PC-9 (cell line): Measurements from ENCODE around the gene SCN8A.
"Not testable (repeated sequence)": the region's sequence is repeated elsewhere in the genome, so short reads cannot be mapped to it uniquely, and the experiment has no call there.

Experiments
- EZH2 ChIP-seq: fragments of 200-600 bp; sonication (generic); IDR thresholded peaks from 2 replicates; pipeline ENCODE4 v1.8.0; 2017; ENCODE audit warnings: antibody characterized with exemption, low read depth
- TF ChIP-seq, protein P1 (sequence below): fragments of 200-600 bp; sonication (generic); conservative IDR thresholded peaks from 2 replicates; pipeline ENCODE4 v1.6.1; 2017; ENCODE audit warnings: mixed run types, antibody characterized with exemption, mild to moderate bottlenecking, moderate library complexity

DNA sequence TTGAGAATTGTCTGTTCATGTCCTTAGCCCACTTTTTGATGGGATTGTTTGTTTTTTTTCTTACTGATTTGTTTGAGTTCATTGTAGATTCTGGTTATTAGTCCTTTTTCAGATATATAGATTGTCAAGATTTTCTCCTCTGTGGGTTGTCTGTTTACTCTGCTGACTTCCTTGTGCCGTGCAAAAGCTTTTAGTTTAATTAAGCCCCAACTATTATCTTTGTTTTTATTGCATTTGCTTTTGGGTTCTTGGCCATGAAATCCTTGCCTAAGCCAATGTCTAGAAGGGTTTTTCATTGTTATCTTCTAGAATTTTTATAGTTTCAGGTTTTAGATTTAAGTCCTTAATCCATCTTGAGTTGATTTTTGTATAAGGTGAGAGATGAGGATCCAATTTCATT, 14.9 kb downstream of the SCN8A start:
- TF ChIP-seq, protein P1, sequence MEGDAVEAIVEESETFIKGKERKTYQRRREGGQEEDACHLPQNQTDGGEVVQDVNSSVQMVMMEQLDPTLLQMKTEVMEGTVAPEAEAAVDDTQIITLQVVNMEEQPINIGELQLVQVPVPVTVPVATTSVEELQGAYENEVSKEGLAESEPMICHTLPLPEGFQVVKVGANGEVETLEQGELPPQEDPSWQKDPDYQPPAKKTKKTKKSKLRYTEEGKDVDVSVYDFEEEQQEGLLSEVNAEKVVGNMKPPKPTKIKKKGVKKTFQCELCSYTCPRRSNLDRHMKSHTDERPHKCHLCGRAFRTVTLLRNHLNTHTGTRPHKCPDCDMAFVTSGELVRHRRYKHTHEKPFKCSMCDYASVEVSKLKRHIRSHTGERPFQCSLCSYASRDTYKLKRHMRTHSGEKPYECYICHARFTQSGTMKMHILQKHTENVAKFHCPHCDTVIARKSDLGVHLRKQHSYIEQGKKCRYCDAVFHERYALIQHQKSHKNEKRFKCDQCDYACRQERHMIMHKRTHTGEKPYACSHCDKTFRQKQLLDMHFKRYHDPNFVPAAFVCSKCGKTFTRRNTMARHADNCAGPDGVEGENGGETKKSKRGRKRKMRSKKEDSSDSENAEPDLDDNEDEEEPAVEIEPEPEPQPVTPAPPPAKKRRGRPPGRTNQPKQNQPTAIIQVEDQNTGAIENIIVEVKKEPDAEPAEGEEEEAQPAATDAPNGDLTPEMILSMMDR, result not testable (repeated sequence)
- not testable (repeated sequence) for TF ChIP-seq EZH2
